CD4-positive, alpha-beta T cell treated with Interferon gamma for 1 hour (primary cell): ENCODE data around the gene AP4M1.
"Not testable (repeated sequence)": the region's sequence is repeated elsewhere in the genome, so short reads cannot be mapped to it uniquely, and the experiment has no call there.

Source experiments
- DNase-seq: peaks from one replicate; pipeline ENCODE4 v3.0.0-alpha.2; 2020

AP4M1 gene

GRCh38 chr7:100109521-100110163 lies 8.2 kb downstream of the AP4M1 start:
- DNase-seq: no peak

DNA sequence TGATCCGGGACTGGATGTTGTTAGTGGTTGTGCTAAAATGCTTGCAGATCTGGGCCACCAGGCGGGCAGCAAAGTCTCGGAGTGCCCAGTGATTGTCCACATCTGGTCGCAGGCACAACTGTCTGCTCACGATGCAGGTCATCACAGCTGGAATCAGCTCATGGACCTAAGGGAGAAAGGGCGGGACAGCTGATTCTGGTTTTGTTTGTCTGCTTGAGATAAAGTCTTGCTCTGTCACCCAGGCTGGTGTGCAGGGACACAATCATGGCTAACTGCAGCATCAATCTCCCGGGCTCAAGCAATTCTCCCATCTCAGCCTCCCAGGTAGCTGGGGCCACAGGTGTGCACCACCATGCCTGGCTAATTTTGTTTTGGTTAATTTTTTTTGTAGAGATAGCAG lies 9.7 kb downstream of the AP4M1 start:
- no peak for DNase-seq

DNA sequence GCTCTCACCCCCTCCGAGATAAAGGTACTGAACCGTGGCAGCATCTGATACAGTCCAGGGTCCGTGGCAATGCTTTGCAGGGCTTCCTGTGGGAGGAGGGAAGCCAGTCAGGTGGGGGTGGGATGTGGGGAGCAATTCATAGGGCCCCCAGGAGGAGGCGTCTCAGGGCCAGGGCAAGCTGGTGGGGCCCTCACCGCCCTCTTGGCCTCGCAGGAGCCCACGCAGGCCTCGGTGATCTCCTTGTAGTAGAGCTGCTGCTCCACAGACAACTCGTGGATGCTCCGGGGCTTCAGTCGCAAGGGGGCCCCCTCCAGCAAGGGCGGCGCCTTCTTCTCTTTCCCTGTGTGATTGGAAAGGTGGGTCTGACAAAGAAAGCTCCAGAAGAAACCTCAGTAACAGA lies 10.5 kb downstream of the AP4M1 start:
- DNase-seq: no peak

DNA sequence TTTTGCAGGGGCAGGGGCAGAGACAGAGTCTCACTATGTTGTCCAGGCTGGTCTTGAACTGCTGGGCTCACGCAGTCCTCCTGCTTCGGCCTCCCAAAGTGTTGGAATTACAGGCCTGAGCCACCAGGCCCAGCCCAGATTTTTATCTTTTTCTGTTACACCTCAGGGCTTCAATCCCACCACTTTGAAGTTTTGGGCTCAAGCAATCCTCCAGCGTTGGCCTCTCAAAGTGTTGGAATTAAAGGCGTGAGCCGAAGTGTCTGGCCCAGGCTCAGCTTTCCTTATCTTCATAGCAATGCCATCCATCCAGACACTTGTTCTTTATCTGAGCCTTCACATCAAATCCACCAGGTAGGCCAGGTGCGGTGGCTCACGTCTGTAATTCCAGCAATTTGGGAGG lies 13.6 kb downstream of the AP4M1 start:
- no peak for DNase-seq

- DNase-seq: no peak
These were observed 17.1 kb downstream of the AP4M1 start for GRCh38 chr7:100118388-100119071.

GRCh38 chr7:100119072-100119969 lies 17.9 kb downstream of the AP4M1 start, which contains the start of the genes CNPY4 and TAF6:
CNPY4 (plus strand) TSS chr7:100119634; CDS start chr7:100119745, 111 bp downstream.
TAF6 (minus strand) TSS chr7:100119358; CDS start chr7:100114209, 5,149 bp downstream.
- peak; percentile 93 for DNase-seq

DNA sequence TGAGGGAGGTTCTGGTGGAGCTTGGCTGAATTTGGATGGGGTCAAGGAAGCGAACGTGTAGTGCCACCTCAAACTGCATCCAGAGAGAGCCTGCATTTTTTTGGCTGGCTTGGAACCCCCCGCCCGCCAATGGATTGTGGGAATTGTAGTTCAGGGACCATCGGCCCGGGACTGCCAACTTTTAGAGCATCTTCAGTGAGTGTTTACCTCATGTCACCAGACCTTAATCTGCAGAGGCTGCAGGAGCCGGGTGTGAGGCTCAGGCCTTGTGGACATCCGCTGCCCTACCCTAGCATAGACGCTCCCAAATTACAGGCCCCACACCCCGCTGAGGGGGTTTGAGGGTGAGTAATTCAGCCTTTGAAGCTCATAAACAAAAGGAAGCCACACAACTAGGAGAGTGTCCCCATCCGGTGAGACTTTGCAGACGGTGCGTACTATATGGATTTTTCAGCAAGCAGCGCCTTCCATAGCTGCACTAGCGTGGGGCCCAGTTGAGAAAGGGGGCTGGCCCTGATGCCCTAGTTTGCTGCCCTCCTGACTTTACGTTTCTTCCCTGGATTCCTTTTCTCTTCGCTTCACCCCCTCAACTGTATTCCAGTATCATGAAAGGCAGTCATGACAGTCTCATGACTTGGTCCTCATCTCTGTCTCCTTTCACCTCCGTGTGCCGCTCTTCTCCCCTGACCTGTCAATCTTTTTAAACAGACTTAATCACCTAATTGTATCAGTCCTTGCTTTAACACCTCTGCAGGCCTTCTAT lies 18.7 kb downstream of the AP4M1 start:
- DNase-seq: peak; percentile 58

DNA sequence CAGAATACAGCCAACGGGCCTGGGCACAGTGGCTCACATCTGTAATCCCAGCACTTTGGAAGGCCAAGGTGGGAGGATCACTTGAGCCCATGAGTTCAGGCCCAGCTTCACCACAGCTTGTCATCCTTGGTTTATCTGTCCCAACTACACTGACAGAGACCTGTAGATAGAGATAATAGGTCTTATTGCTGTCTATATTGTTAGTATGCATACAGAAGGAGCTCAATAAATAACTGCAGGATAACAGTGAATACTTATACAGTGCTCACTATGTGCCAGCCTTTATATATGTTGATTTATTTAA lies 19.2 kb downstream of the AP4M1 start:
- DNase-seq: no peak

DNA sequence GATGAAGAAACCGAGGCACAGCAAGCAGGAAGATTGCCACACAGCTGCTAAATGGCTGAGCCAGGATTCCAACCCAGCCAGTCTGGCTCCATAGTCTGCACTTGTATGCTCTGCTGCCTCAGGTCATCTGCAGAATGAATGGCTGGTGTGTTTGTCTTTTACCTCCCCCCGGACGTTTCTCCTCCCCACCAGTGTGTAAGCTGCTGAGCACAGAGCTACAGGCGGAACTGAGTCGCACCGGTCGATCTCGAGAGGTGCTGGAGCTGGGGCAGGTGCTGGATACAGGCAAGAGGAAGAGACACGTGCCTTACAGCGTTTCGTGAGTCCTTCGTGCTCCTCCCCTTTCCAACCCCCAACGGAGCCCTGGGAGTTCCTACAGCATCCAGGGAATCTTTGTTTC lies 20.6 kb downstream of the AP4M1 start:
- no peak for DNase-seq

DNA sequence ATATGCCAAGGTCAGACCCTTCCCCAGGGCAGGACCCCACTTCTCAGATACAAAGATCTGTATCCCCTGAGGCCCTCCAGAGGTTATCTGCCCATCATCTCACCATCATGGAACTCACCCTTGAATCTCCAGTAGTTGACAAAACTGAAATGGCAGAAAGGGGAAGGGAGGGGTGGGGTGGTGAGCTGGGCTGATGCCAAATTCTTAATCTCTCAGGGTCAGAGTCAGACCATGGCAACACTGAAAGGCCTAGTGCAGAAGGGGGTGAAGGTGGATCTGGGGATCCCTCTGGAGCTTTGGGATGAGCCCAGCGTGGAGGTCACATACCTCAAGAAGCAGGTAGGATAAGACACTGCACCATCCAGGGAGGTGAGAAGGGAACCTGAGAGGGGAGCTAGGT lies 21.1 kb downstream of the AP4M1 start:
- no peak for DNase-seq

GRCh38 chr7:100124301-100125230 lies 23.1 kb downstream of the AP4M1 start:
- no peak for DNase-seq

DNA sequence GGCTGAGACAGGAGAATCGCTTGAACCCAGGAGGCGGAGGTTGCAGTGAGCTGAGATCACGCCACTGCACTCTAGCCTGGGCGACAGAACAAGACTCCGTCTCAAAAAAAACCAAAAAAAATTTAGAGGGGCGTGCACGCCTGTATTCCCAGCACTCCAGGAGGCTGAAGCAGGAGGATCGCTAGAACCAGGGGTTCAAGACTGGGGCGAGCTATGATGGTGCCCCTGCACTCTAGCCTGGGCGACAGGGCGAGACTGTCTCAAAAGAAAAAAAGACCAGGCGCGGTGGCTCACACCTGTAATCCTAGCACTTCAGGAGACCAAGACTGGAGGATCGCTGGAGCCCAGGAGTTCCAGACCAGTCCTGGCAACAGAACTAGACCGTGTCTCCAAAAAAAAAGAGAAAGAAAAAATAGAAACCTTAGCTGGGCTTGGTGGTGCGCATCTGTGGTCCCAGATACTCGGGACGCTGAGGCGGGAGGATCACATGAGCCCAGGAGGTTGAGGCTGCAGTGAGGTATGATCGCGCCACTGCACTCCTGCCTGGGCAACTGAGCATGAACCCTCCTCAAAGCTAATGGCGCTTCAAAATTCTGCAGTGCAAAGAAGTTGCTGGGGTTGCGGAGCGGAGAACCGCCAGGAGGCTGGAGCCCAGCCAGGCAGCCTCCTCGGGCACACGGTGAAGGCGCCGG lies 24.9 kb downstream of the AP4M1 start:
- no peak for DNase-seq

GRCh38 chr7:100126931-100127865 lies 25.8 kb downstream of the AP4M1 start, which contains the start of gene MBLAC1:
MBLAC1 (plus strand) TSS chr7:100126967; CDS start chr7:100127396, 429 bp downstream.
- DNase-seq: peak; percentile 85

DNA sequence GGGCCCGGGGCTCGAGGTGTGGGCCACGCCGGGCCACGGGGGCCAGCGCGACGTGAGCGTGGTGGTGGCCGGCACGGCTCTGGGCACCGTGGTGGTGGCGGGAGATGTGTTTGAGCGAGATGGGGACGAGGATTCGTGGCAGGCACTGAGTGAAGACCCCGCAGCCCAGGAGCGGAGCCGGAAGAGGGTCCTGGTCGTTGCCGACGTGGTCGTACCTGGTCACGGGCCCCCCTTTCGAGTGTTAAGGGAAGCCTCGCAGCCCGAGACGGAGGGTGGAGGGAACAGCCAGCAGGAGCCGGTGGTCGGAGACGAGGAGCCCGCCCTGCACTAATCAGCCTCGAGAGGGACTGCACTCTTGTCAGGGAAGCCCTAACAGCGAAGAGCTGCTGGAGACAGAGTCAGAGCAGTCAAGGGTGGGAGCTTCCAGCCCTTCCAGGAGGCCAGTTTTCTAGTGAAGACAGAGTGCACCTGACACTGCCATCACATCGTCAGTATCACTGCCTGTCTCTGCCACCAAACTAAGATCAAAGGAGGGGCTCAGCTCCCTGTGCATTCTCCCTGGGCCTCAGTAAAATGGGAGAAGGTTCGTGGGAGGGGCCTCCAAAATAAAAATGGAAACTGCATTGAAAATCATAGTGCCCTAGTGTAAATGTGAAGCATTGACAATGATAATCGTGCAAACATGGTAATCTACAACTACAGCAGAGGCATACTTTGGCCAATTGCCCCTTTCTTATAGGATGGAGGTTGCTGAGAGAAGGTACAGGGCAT lies 26.6 kb downstream of the AP4M1 start:
- no peak for DNase-seq

DNA sequence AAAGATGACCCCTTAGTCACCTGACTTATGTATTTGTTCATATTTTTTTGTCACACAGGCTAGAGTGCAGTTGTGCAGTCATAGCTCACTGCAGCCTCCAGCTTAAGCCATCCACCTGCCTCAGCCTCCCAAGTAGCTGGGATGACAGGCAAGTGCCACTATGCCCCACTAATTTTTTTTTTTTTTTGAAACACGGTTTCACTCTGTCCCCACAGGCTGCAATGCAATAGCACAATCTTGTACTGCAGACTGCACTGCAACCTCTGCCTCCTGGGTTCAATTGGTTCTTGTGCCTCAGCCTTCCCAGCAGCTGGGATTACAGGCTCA lies 27.2 kb downstream of the AP4M1 start:
- no peak for DNase-seq

- DNase-seq: not testable (repeated sequence)
These were observed 28.8 kb downstream of the AP4M1 start for GRCh38 chr7:100130220-100130607.

GRCh38 chr7:100130608-100131453 lies 29.4 kb downstream of the AP4M1 start:
- DNase-seq: peak; percentile 79

DNA sequence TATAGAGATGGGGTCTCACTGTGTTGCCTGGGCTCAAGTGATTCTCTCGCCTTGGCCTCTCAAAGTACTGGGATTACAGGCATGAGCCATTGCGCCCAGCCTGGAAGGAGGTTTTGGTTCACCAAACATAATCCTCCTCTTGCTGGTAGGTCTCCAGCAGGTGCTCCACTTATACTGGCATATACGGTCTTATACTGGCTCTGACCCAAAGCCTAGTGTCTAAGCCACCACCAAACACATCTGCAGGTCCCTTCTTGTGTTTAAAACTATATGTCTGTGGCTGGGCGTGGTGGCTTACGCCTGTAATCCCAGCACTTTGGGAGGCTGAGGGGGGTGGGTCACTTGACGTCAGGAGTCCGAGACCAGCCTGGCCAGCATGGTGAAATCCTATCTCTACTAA lies 30.7 kb downstream of the AP4M1 start:
- DNase-seq: no peak
